Jurkat, Clone E6-1 (cell line): ENCODE results near the gene PPARD.

ENCODE experiments used
- DNase-seq: peaks from one replicate; pipeline ENCODE4 v3.0.0-alpha.2; 2011; ENCODE audit warnings: low read depth, low spot score
- H3K4me3 ChIP-seq: 2 replicates; pipeline ENCODE4 v1.5.1; 2011; ENCODE audit warnings: mild to moderate bottlenecking, low read length, control low read depth, moderate library complexity

PPARD gene

GRCh38 chr6:35343835-35344550, 1.6 kb downstream of the PPARD start:
- no peak overlapping the region for H3K4me3 ChIP-seq
- no peak for DNase-seq

GRCh38 chr6:35351422-35351821, 9.1 kb downstream of the PPARD start:
- no peak for DNase-seq
- no peak overlapping the region for H3K4me3 ChIP-seq

DNA sequence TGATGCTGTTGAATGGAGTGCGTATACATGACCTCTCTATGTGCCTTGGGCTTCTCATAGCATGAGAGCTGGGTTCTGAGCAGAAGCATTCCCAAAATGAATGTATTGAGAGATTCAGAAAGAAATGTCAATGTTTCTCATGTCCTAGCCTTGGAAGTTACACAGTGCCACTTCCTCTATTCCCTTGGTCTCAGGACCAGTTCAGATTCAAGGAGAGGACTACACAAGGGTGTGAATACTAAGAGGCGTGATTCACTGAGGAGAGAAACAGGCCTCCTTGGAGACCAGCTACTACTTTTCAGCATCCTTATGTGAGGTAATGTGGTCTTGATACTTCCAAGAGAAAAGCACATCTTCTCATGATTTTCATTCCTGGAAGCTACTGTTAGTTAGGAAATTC, 10.4 kb downstream of the PPARD start:
- no peak for DNase-seq
- no peak overlapping the region for H3K4me3 ChIP-seq

DNA sequence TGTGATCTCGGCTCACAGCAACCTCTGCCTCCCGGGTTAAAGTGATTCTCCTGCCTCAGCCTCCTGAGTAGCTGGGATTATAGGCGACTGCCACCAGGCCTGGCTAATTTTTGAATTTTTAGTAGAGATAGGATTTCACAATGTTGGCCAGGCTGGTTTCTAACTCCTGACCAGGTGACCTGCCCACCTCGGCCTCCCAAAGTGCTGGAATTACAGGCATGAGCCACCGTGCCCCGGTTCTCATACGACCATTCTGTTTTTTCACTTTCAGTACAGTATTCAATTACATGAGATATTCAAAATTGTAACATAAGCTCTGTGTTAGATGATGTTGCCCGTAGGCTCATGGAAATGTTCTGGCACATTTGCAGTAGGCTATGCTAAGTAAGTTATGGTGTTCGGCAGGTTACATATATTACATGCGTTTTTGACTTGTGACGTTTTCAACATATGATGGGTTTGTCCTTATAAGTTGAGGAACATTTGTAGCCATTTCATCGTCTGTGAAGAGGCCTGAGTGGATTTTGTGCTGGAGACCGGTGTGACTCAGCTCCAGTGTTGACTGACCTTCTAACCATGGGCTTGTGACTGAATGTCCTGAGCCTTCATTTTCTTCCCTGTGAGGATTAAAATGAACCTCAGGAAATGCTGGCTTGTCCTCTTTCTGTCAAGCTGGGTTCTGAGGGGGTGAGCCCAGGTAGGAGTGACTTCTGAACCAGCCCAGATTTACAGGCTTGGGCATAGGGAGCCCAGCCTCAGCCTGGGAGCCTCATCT, 12.2 kb downstream of the PPARD start:
- no peak overlapping the region for H3K4me3 ChIP-seq
- DNase-seq = no peak

DNA sequence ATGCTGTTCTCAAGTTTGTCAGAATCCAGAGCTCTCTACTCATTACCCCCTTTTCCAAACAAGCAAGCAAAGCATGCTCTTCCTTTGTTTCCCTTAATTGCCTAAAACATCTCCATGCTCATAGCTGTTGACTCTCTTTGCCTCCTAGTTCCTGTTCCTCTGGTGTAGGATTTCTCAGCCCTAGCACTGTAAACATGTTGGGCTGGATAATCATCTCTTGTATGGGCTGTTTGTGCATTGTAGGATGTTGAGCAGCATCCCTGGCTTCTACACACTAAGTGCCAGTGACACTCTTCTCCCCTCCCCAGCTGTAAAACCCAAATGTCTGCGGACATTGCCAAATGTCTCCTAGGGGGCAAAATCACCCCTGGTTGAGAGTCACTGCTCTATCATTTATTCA, 14.0 kb downstream of the PPARD start:
- H3K4me3 ChIP-seq = no peak overlapping the region
- no peak for DNase-seq

GRCh38 chr6:35357677-35358076, 15.3 kb downstream of the PPARD start:
- DNase-seq = no peak
- no peak overlapping the region for H3K4me3 ChIP-seq

GRCh38 chr6:35358086-35358485, 15.7 kb downstream of the PPARD start:
- no peak overlapping the region for H3K4me3 ChIP-seq
- no peak for DNase-seq

- no peak overlapping the region for H3K4me3 ChIP-seq
- no peak for DNase-seq
Measured at GRCh38 chr6:35359346-35359743, 17.0 kb downstream of the PPARD start.

- no peak for DNase-seq
- H3K4me3 ChIP-seq = no peak overlapping the region
Measured at GRCh38 chr6:35359744-35360348, 17.5 kb downstream of the PPARD start.

DNA sequence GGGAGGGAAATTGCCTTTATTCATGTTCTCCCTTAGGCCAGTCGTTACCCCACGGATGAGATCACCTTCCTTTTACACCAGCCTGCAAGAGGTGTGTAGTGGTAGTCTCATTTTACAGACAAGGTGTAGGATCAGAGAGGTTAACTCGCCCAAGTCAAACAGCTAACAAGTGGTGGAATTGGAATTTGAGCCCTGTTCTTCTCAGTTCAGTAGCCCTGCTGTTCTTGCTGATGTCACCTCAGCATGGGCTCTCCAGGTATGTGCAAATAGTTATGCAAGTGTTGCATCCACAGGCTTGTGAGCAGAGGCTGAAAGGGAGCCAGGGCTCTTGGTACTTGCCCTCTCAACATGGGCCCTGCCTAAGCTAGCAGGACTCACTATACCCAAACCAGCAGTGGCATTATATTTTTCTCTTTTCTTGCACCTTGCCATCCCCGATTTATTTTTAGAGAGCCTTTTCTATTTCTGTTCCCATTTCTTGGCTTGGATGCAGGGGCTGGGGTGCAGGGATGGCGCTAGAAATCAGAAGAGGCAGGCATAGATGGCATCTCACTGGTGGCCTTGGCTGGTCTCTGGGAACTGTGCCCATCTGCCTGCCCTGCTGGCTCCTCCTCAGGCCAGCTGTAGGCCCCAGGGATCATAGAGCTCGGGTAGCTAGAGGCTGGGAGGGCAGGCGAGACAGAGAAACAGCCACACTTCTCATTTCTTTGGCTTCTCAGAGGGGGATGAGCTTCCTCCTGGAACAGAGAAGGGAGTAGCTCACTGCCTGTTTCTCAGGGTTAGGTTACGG, 18.2 kb downstream of the PPARD start:
- H3K4me3 ChIP-seq = no peak overlapping the region
- DNase-seq = no peak

DNA sequence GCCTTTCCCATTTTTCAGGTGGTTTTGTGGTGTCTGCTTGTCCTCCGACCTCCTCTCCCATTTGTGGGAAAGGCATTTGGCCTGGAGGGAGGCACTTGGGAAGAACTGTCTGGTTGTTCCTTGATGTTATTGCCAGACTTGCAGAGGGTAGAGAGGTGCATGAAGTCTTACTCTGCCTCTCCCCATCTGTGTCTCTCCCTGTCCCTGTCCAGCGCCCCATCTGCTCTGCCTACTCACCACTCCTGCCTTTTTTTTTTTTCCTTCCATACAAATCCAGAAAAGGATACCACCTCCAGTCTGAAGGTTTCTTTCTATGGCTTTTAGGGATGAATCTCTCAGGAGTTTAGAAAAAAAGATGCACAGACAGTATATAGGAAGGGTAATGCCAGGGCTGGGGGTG, 19.8 kb downstream of the PPARD start:
- no peak overlapping the region for H3K4me3 ChIP-seq
- DNase-seq = no peak

DNA sequence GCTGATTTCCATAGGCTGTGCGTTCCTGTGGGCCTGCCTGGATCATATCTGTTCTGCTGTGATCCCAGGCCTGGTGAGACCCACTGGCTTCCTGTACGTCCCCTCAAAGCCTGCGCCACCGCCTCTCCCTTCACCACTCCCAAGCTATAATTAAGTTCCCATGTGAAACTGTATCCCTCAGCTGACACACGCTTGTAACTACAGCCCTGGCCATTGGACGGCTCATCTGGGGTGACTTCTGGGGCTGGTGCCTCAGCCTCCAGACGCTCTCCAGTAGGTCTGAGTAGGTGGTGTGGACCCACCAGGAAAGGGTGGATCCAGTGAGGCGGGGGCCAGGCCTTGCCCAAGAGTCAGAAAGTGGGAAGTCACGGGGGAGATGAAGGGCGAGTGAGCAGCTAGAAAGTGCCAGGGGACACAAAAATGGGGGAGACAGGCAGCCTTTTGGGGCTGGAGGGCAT, 21.0 kb downstream of the PPARD start:
- H3K4me3 ChIP-seq = no peak overlapping the region
- DNase-seq = no peak

DNA sequence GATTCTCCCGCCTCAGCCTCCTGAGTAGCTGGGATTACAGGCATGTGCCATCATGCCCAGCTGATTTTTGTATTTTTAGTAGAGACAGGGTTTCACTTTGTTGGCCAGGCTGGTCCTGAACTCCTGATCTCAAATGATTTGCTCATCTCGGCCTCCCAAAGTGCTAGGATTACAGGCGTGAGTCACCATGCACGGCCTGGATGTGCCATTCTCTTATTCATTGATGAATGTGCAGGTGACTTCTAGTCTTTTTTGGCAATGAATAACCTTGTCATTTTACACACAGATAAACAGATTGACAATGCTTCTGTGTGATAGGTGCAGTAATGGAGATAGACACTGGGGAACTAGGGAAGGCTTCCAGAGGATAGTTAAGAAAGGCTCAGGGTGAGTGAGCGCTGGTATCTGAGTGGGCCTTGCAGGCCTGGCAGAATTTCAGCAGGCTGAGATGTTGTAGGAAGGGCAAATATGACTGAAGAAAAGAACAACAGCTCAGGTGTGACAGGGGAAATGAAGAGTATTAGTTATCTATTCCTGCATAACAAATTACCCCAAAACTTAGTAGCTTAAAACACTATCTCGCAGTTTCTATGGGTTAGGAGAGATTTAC, 23.3 kb downstream of the PPARD start:
- H3K4me3 ChIP-seq = no peak overlapping the region
- no peak for DNase-seq

GRCh38 chr6:35366204-35366596, 23.8 kb downstream of the PPARD start:
- no peak for DNase-seq
- no peak overlapping the region for H3K4me3 ChIP-seq

DNA sequence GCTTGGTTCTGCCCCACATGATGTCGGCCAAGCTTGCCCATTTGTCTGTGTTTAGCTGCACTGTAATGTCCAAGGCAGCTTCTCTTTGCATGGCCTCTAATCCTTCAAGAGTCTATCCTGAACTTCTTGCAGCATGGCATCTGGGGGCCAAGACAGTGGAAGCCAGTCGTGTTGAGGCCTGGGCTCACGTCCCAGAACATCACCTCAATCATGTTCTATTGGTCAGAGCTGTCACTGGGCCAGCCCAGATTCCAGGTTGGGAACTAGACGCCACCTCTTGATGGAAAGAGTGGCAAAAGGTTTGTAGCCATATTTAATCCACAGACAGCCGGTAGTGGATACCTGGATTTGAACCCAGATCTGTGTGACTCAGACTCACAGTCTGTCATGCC, 25.3 kb downstream of the PPARD start:
- no peak overlapping the region for H3K4me3 ChIP-seq
- no peak for DNase-seq

- no peak overlapping the region for H3K4me3 ChIP-seq
- DNase-seq = peak; percentile 26
Measured at GRCh38 chr6:35368038-35368887, 25.9 kb downstream of the PPARD start.

DNA sequence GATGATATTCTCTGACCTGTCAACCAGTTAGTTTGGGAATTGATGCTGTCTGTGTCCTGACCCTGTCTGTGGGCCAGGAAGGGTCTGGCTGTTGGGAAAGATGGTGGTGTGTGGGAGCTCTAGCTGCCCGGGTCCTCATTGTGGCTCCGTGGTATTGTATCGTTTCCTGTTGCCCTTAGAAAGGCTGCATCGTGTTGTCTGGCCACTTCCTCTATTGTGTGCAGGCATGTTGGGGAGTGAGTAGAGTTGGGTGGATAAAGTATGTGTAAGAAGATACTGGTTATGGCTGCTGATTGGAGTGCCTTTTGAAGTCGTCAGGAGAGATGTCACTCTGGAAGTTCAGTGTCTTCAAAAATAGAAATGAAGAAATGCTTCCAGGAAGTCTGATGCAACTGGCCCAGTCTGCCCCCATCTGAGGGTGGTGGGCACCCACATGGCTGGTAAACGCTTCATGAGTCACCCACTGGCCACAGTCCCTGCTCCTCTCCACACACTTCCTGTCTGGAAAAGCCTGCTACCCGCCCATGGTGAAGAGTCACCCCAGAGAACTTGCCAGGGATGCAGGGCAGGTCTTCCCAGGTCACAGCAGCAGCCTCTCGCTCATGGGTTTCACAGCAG, 27.9 kb downstream of the PPARD start:
- peak; percentile 30 for DNase-seq
- H3K4me3 ChIP-seq = no peak overlapping the region
